HG02840 (cell line): ENCODE results near the gene SNN.

Experiments
- ATAC-seq: cut with Tn5 transposase; IDR thresholded peaks from one replicate; pipeline ENCODE4 v1.9.1; 2021; ENCODE audit warnings: mild to moderate bottlenecking, moderate library complexity, moderate number of reproducible peaks; ENCODE audit not compliant: unreplicated experiment, low FRiP score

Gene SNN

DNA sequence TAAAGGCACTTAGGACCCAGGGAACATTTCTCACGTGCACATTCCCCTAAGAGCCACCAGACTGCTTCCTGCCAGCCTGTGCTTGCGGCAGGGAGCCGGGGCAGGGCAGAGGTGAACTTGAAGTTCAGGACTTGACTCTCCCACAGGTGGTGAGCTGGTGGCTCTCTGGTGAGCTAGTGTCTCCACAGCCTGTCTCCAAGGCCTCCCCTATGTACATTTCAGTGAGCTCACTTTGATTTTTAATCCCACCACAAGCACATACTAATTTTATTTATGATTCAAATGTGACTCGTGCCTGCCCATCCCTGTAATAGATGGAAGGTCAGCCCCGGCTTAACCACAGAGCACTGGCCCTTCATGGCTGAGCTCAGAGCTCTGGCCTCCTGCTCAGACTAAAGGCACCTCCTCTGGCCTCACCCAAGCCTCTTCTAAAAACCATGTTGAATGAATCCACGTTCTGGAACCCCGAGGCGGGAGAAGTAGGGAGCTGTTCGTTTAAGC lies 9.2 kb downstream of the SNN start:
- no peak for ATAC-seq

- ATAC-seq: no peak
Observed at GRCh38 chr16:11677959-11678881, 10.0 kb downstream of the SNN start.

DNA sequence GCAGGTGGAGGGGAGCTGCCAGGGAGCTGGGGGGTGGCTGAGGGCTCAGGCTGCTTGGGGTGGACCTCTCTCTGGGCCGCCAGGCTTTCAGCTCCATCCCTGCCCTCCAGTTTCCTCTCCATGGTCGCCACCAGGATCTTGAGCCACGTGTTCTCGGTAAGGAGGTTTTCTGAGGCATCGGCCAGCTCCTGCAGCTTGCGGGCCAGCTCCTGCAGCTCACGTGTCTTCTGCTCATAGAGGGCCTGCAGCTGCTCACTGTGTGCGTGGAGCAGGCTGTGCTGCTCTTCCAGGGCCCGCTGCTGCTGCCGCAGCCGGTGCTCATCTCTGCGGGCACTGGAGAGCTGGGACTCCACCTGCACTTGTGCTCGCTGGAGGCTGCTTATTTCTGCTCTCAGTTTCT lies 11.0 kb downstream of the SNN start:
- no peak for ATAC-seq

GRCh38 chr16:11679941-11680911 lies 12.0 kb downstream of the SNN start:
- ATAC-seq: no peak

GRCh38 chr16:11681556-11681955 lies 13.3 kb downstream of the SNN start:
- ATAC-seq: no peak

- ATAC-seq: no peak
Observed at GRCh38 chr16:11681976-11682654, 13.9 kb downstream of the SNN start.

GRCh38 chr16:11682655-11683096 lies 14.4 kb downstream of the SNN start:
- ATAC-seq: no peak

DNA sequence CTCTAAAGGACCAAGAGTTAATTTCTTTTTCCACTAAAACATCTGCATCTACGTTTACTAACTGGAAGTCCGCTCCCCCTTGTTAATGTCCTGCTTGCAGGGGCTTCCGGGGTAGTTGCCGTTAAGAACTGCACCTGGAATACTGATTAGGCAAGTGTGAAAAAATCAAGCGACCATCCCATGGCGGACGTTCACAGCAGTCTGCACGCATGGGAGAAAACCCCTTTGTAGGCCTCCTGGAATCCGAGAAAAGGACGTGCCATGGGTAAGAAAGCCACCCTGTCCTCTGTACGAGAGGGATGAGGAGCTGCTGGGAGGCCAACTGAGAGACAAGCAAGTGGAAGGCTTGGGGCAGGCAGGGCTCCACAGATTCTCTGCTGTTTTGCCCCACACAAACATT lies 14.9 kb downstream of the SNN start:
- no peak for ATAC-seq

DNA sequence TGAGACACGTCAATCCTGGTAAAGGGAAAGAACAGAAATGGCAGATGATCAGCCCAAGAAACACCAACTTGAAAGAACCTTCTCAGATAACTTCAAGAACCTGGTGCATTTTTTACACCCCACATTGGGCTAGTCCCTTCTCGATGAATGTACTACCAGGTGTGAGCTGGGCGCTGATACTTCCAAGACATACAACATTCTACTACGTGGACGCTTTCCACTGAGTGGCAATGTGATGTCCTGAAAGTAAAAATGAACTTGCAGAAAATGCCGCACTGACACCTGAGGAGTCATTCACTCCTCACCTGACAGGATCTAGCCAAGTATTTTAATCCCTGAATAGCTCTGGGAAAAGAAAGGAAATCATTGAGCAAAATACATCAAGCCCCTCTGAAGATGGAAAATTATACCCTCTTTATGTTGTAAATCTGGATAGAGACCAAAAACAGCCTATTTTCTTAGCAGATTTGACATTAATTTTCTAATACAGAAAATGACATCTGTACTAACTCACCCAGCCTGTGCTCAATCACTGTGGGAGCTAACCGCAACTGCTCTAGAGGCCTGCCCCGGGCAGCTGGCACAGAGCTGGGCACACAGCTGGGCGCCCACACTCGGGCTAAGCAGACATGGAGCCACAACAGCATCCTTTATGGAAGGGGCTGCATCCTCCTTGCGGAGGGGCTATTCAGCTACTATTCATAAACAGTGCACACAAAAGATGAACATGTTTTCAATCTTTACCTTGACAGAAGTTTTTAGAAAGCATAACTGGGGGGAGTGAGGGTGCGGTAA lies 16.2 kb downstream of the SNN start:
- ATAC-seq: no peak

DNA sequence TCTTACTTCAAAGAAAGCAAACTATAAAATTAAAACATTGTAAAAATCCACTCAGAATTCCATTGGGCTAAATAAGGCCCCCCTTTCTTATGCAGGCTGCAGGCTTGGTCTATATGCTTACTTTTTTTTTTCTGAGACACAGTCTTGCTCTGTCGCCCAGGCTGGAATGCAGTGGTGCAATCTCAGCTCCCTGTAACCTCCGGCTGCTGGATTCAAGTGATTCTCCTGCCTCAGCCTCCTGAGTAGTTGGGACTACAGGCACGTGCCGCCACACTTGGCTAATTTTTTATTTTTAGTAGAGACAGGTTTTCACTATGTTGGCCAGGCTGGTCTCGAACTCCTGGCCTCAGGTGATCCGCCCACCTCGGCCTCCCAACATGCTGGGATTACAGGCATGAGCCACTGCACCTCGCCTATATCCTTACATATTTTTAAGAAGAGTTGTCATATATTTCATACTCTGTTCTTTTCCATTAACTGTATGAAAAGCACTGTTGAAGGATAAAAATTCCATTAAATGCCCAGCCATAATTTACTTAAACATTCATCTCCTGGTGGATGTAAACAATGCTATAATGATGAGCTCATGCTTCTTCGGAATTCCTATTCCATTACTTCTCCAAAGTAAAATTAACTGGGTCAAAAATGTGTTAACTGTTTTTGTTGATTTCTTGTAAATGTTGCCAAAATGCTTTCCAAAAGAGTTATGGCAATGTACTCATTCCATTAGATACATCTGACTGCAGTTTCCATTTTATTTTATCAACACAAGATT lies 17.8 kb downstream of the SNN start:
- no peak for ATAC-seq

GRCh38 chr16:11686713-11687380 lies 18.6 kb downstream of the SNN start:
- ATAC-seq: no peak

DNA sequence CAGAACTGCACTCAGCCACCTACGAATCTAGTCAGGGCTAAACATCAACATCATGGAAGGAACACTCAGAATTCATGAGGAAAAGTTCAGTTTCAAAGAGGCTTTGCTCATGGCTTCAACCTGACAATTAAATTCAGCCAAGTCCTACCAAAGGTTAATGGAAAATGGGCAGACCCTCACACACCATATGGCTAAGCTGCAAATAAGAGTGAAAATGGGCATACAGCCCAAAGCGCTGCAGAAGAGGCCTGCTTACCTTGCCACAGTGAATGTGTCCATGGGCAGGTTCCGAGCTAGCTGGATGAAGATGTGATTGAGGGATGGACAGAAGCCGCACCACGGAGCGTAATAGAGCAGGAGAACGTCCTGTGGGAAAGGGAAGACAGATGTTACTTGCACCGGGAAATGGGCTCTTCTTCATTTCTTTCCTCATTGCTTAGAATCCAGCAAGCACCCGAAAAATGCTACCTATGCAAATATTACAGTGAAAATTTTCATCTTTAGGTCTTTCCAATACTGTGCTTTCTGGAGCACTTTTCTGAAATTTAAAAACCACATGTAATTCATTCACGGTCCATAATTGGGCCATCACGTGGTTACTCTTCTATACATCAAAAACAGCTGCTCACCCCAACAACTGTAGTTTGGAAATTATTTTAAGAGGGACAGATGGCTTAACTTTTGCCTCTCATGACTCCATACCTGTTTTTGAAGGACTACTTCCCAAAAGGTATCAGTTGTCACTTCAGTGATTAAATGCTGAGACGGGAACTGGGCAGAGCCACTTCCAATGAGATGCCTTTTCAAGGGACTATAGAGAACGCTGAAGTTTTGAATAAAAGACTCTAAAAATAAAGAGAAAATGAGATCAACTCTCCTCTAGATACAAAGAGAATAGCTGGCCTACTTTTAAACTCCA lies 19.6 kb downstream of the SNN start:
- no peak for ATAC-seq

GRCh38 chr16:11688520-11688886 lies 20.2 kb downstream of the SNN start:
- no peak for ATAC-seq

GRCh38 chr16:11689031-11689840 lies 21.0 kb downstream of the SNN start:
- ATAC-seq: peak; percentile 71

- no peak for ATAC-seq
Observed at GRCh38 chr16:11691235-11691634, 23.0 kb downstream of the SNN start.

- no peak for ATAC-seq
Observed at GRCh38 chr16:11691771-11692170, 23.5 kb downstream of the SNN start.

DNA sequence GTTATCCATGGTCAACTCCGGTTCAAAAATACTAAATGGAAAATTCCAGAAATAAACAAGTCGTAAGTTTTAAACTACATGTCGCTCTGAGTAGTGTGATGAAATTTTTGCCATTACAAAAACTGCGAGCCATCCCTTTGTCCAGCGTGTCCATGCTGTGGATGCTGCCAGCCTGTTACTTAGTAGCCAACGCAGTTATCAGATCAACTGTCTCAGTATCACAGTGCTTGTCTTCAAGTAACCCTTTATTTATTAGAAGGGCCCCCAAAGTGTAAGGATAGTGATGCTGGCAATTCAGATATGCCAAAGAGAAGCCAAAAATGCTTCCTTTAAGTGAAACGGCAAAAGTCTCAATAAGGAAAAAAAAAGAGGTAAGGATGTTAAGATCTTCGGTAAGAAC lies 23.9 kb downstream of the SNN start:
- no peak for ATAC-seq
